Loucy (cell line): ENCODE measurements around the gene OSBPL2.

Experiments
- EZH2phosphoT487 ChIP-seq: fragments of 200-600 bp; IDR thresholded peaks from 2 replicates; pipeline ENCODE4 v1.6.1; 2018; ENCODE audit warnings: antibody characterized with exemption, mild to moderate bottlenecking, moderate library complexity, borderline replicate concordance
- TF ChIP-seq, protein P1 (sequence below): fragments of 200-600 bp; sonication (generic); conservative IDR thresholded peaks from 2 replicates; pipeline ENCODE4 v1.5.1; 2014; ENCODE audit warnings: mild to moderate bottlenecking, antibody characterized with exemption, low read length

DNA sequence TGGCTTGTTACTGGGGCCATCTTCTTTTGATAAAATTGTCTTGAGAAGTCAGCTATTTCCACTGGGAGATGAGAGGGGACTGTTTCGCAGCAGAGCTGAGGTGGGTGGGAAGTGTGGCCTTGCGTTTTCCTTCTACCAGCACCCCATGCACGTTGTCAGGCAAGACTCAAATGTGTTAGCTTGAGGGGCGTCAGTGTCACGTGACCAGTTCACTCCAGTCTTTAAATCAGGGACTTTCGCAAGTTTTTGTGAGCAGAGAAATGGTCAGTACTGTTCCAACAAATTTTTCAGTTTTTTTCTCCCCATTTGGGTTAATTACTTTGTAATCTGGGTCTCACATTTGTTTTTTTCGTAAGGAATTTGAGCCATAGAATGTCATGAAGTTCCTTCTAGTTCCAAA, 43.8 kb downstream of the OSBPL2 start:
- TF ChIP-seq, protein P1, sequence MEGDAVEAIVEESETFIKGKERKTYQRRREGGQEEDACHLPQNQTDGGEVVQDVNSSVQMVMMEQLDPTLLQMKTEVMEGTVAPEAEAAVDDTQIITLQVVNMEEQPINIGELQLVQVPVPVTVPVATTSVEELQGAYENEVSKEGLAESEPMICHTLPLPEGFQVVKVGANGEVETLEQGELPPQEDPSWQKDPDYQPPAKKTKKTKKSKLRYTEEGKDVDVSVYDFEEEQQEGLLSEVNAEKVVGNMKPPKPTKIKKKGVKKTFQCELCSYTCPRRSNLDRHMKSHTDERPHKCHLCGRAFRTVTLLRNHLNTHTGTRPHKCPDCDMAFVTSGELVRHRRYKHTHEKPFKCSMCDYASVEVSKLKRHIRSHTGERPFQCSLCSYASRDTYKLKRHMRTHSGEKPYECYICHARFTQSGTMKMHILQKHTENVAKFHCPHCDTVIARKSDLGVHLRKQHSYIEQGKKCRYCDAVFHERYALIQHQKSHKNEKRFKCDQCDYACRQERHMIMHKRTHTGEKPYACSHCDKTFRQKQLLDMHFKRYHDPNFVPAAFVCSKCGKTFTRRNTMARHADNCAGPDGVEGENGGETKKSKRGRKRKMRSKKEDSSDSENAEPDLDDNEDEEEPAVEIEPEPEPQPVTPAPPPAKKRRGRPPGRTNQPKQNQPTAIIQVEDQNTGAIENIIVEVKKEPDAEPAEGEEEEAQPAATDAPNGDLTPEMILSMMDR: no peak
- TF ChIP-seq EZH2phosphoT487: no peak
